Osteoblast (primary cell): ENCODE results near the gene LTB4R. TPM values are rescaled to one million over a fixed set of nuclear protein-coding genes. Genes with fewer than 3 reads are reported as not detected.

ENCODE experiments used
- DNase-seq: peaks from one replicate; pipeline ENCODE4 v3.0.0; 2011; ENCODE audit warnings: low spot score, mixed read lengths; ENCODE audit not compliant: insufficient read length; ENCODE audit errors: missing footprints
- H2AFZ ChIP-seq: 2 replicates; pipeline ENCODE4 v1.6.0; 2011; ENCODE audit warnings: mild to moderate bottlenecking, low read length
- H3K27ac ChIP-seq: 2 replicates; pipeline ENCODE4 v1.5.1; 2011; ENCODE audit warnings: mild to moderate bottlenecking, low read depth, low read length, moderate library complexity
- H3K27me3 ChIP-seq: 2 replicates; pipeline ENCODE4 v1.6.0; 2012; ENCODE audit warnings: mild to moderate bottlenecking, control low read depth, inconsistent platforms, low read length, moderate library complexity; ENCODE audit not compliant: insufficient read depth
- H3K36me3 ChIP-seq: 2 replicates; pipeline ENCODE4 v1.5.1; 2011; ENCODE audit warnings: mild to moderate bottlenecking, low read length, control low read depth, moderate library complexity; ENCODE audit not compliant: insufficient read depth
- H3K4me1 ChIP-seq: 2 replicates; pipeline ENCODE4 v1.5.1; 2011; ENCODE audit warnings: mild to moderate bottlenecking, low read length, control low read depth, moderate library complexity; ENCODE audit not compliant: insufficient read depth
- H3K4me2 ChIP-seq: 2 replicates; pipeline ENCODE4 v1.6.0; 2011; ENCODE audit warnings: mild to moderate bottlenecking, low read length; ENCODE audit not compliant: insufficient read depth
- H3K4me3 ChIP-seq: fragments of 200-600 bp; sonication (generic); 3 replicates; pipeline ENCODE4 v1.5.1; 2012; ENCODE audit warnings: mild to moderate bottlenecking, low read length, inconsistent platforms; ENCODE audit not compliant: insufficient read depth
- H3K79me2 ChIP-seq: 2 replicates; pipeline ENCODE4 v1.6.0; 2012; ENCODE audit warnings: mild to moderate bottlenecking, low read length, control low read depth, inconsistent platforms; ENCODE audit not compliant: insufficient read depth
- H3K9me3 ChIP-seq: 2 replicates; pipeline ENCODE4 v1.5.1; 2011; ENCODE audit warnings: low read depth, low read length, control low read depth
- H4K20me1 ChIP-seq: 2 replicates; pipeline ENCODE4 v1.6.0; 2012; ENCODE audit warnings: mild to moderate bottlenecking, low read length, control low read depth; ENCODE audit not compliant: insufficient read depth
- total RNA-seq: library from RNA; depleted of rRNA; stranded (reverse); fragments of >200 nt; gene quantifications from 2 replicates; pipeline ENCODE4 v1.2.3, GENCODE V29; 2012
- TF ChIP-seq, protein P1 (sequence below): IDR thresholded peaks from 2 replicates; pipeline ENCODE4 v1.5.1; 2011; ENCODE audit warnings: mild to moderate bottlenecking, low read depth, low read length, moderate library complexity; ENCODE audit errors: extremely low read depth

LTB4R gene
- total RNA-seq, 1 donor = 1.8 TPM

DNA sequence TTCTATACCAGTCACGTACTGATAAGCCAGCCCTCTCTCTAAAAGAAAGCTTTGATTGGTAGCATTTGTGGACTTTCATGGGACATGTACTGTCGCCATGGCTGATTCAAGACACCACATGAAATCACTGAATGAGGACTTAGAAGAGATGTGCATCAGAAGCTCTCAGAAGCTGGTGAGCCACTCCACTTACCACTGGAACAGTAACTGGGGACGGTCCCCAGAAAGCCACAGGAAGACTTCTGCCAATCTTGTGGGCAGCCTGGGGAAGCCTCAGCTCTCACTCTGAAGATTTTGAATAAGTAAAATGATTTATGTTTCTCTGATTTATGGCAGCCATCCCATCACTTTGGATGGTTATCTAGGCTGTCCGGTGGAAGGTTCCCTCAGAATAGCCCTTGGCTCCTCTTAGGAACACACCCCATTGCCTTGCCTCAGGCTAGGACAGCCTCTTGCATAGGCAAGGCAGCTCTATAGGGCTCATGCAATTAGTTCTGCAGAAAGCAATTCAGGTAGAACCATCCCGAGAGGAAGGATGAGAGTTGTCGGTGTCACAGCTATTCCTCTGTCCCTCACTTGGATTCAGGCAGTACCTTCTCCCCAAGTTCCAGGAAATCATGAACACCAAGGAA lies 21.5 kb upstream of the LTB4R start:
- H2AFZ ChIP-seq = no peak overlapping the region
- peaks cover 33% of the 10 kb centered on the region for H3K36me3 ChIP-seq
- H3K27ac ChIP-seq = no peak overlapping the region
- H3K79me2 ChIP-seq = no peaks in the 10 kb centered on the region
- H3K4me2 ChIP-seq = no peak overlapping the region
- H3K4me1 ChIP-seq = no peaks in the 10 kb centered on the region
- no peak for DNase-seq
- TF ChIP-seq, protein P1, sequence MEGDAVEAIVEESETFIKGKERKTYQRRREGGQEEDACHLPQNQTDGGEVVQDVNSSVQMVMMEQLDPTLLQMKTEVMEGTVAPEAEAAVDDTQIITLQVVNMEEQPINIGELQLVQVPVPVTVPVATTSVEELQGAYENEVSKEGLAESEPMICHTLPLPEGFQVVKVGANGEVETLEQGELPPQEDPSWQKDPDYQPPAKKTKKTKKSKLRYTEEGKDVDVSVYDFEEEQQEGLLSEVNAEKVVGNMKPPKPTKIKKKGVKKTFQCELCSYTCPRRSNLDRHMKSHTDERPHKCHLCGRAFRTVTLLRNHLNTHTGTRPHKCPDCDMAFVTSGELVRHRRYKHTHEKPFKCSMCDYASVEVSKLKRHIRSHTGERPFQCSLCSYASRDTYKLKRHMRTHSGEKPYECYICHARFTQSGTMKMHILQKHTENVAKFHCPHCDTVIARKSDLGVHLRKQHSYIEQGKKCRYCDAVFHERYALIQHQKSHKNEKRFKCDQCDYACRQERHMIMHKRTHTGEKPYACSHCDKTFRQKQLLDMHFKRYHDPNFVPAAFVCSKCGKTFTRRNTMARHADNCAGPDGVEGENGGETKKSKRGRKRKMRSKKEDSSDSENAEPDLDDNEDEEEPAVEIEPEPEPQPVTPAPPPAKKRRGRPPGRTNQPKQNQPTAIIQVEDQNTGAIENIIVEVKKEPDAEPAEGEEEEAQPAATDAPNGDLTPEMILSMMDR = no peak
- no peaks in the 10 kb centered on the region for H4K20me1 ChIP-seq
- no peak overlapping the region for H3K4me3 ChIP-seq
- no peaks in the 10 kb centered on the region for H3K9me3 ChIP-seq
- H3K27me3 ChIP-seq = no peaks in the 10 kb centered on the region

DNA sequence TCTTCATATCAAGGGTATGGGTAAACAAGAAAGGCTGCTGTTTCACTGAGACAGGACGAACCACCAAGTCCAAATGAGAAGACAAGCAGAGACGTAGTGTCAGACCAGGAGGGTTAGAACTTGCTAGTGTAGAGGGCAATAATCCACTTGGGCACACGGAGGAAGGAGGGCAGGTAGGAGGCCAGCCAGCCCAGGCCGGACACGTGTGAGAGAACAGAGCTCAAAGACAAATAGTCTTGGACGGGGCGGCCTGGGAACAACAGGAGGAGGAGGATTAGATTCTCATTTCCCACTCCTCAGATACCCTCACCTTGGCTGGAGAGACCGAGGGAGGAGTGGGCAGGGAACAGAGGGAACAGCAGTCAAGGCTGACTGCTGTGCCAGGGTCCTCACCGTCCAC lies 20.6 kb upstream of the LTB4R start:
- Histone ChIP-seq H3K4me1 (no peaks in the 10 kb centered on the region), H3K4me3 (no peak overlapping the region), H4K20me1 (no peaks in the 10 kb centered on the region), H2AFZ (no peak overlapping the region), H3K79me2 (no peaks in the 10 kb centered on the region), H3K36me3 (peaks cover 39% of the 10 kb centered on the region), H3K9me3 (no peaks in the 10 kb centered on the region), H3K27me3 (no peaks in the 10 kb centered on the region), H3K4me2 (no peak overlapping the region), H3K27ac (no peak overlapping the region)
- no peak for DNase-seq
- TF ChIP-seq, protein P1 = no peak

DNA sequence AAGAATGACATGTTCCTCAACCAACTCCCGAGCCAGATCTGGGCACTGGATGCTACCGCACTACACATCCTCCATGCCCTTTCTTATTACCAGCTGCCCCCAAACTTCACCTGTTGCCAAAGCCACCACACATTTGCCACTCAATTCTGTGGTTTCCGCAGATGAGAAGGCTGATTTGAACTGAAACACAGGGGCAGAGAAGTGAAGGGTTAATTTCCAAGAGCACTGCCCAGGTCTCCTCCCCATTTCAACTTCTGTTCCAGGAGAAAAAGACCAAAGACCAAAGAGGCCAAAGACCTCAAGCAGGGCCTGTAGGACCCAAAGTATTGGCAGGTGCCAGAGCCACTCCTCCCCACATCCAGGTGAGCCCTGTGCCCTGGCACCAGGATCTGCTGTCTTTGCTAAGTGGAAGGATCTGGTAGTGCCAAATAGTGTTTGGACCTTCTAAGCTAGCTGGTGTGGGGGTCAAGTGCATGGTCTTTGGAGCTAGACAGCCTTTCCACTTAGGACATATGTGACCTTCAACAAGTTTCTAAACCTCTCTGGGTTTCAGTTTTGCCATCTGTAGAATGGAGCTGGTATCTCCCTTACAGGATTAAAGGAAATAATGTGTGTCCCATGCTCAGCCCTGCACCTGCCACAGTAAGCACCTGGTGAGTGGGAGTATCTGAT lies 19.7 kb upstream of the LTB4R start:
- Histone ChIP-seq H3K4me2 (no peak overlapping the region), H3K36me3 (peaks cover 45% of the 10 kb centered on the region)

More for the DNA sequence above, 19.7 kb upstream of the LTB4R start:
- Histone ChIP-seq H3K27ac (no peak overlapping the region), H3K27me3 (no peaks in the 10 kb centered on the region), H3K9me3 (no peaks in the 10 kb centered on the region), H3K4me3 (no peak overlapping the region), H3K79me2 (no peaks in the 10 kb centered on the region), H2AFZ (no peak overlapping the region), H4K20me1 (no peaks in the 10 kb centered on the region), H3K4me1 (peaks cover 2% of the 10 kb centered on the region)
- DNase-seq = no peak
- TF ChIP-seq, protein P1 = no peak
